ENCODE data around the gene OBSCN. TPM values are rescaled to one million over a fixed set of nuclear protein-coding genes. Genes with fewer than 3 reads are reported as not detected.

Gene OBSCN
- total and polyA plus RNA-seq, 2 of the 4 experiments (the other 2 are of a cell fraction): 4.1 to 9.5 TPM

GRCh38 chr1:228246216-228246900 is 38.5 kb downstream of the OBSCN start:
- Histone ChIP-seq H4K8ac (ENCODE audit: low read depth in 2 of 2, low read length in 2 of 2) (no peak overlapping the region), H2BK20ac (ENCODE audit: low read depth, low read length) (no peak overlapping the region), H3K9me3 (ENCODE audit: control insufficient read depth, insufficient read depth, low read length) (peaks cover 31% of the 10 kb centered on the region), H2AFZ (replicated peaks; ENCODE audit: low read length, poor library complexity) (no peak overlapping the region), H4K20me1 (ENCODE audit: insufficient read depth, low read length) (no peaks in the 10 kb centered on the region), H4K5ac (ENCODE audit: low read depth, low read length) (no peak overlapping the region), H3K56ac (ENCODE audit: extremely low read depth, insufficient read depth, low read length) (no peak overlapping the region), H3K27ac (ENCODE audit: insufficient read depth, low read length) (no peak overlapping the region), H2AK5ac (ENCODE audit: low read depth, low read length) (no peak overlapping the region), H3K9ac (ENCODE audit: low read depth, low read length) (no peak overlapping the region), H2AK9ac (replicated peaks; ENCODE audit: low read depth, low read length, poor library complexity) (no peak overlapping the region), H3K14ac (replicated peaks; ENCODE audit: low read depth, low read length) (no peak overlapping the region), H2BK5ac (ENCODE audit: low read depth, low read length, poor library complexity, severe bottlenecking) (no peak overlapping the region), H3K4me3 (ENCODE audit: insufficient read depth, low read depth, low read length) (no peak overlapping the region), H3K36me3 (ENCODE audit: control insufficient read depth, insufficient read depth, low read length) (peaks cover 49% of the 10 kb centered on the region), H3K27me3 (ENCODE audit: control insufficient read depth, insufficient read depth, low read length) (no peaks in the 10 kb centered on the region), H2BK120ac (ENCODE audit: low read depth, low read length) (no peak overlapping the region), H3K4ac (ENCODE audit: low read depth, low read length) (no peak overlapping the region), H3K79me1 (ENCODE audit: low read depth in 1 of 2, low read length in 2 of 2) (no peaks in the 10 kb centered on the region), H3K18ac (ENCODE audit: low read depth, low read length) (no peak overlapping the region), H3K9me1 (ENCODE audit: insufficient read depth, low read length) (no peaks in the 10 kb centered on the region; the same call in 1 of the 2 replicates), H3K4me1 (ENCODE audit: control insufficient read depth, insufficient read depth, low read length) (no peaks in the 10 kb centered on the region), H4K91ac (ENCODE audit: insufficient read depth, low read depth, low read length) (no peak overlapping the region), H3K23ac (ENCODE audit: low read depth, low read length) (no peak overlapping the region), H3K4me2 (ENCODE audit: low read depth, low read length) (no peak overlapping the region), H2BK15ac (ENCODE audit: low read depth, low read length) (no peak overlapping the region)
- dilution Hi-C loops (cut with HindIII; ENCODE audit: low sequenced_read_pairs, unreplicated experiment): no loop called here
- no peak for TF ChIP-seq RAD21 (IDR thresholded peaks at IDR 0.05; ENCODE audit: low read length)
- no peak for TF ChIP-seq RFX5 (IDR thresholded peaks at IDR 0.05; ENCODE audit: low read depth, low read length)
- no peak for TF ChIP-seq CHD1 (IDR thresholded peaks at IDR 0.05; ENCODE audit: low read depth, low read length)
- no peak for TF ChIP-seq POLR2A (IDR thresholded peaks at IDR 0.05; ENCODE audit: low read depth, low read length)
- TF ChIP-seq ELK1 (IDR thresholded peaks at IDR 0.05; ENCODE audit: borderline replicate concordance, low read depth, low read length): no peak
- TF ChIP-seq NFE2L2 (IDR thresholded peaks at IDR 0.05; ENCODE audit: low read depth, low read length): no peak
- no peak for TF ChIP-seq RCOR1 (IDR thresholded peaks at IDR 0.05; ENCODE audit: insufficient replicate concordance, low read length)
- no peak for TF ChIP-seq FOS (IDR thresholded peaks at IDR 0.05; ENCODE audit: low read depth, low read length)
- TF ChIP-seq USF2 (IDR thresholded peaks at IDR 0.05; ENCODE audit: low read depth, low read length): no peak
- TF ChIP-seq BHLHE40 (IDR thresholded peaks at IDR 0.05; ENCODE audit: low read depth, low read length): no peak
- no peak for TF ChIP-seq MXI1 (IDR thresholded peaks at IDR 0.05; ENCODE audit: borderline replicate concordance, low read depth, low read length)
- TF ChIP-seq CTCF (conservative IDR thresholded peaks at IDR 0.05; ENCODE audit: low read depth, low read length): no peak
- no peak for TF ChIP-seq MAFK (IDR thresholded peaks at IDR 0.05; ENCODE audit: low read depth, low read length)
- no peak for TF ChIP-seq CEBPB (IDR thresholded peaks at IDR 0.05; ENCODE audit: low read depth, low read length)
- TF ChIP-seq MAZ (IDR thresholded peaks at IDR 0.05; ENCODE audit: borderline replicate concordance, low read depth, low read length): no peak
- no peak for TF ChIP-seq SMC3 (IDR thresholded peaks at IDR 0.05; ENCODE audit: low read depth, low read length)
- intact Hi-C loops (cut with micrococcal nuclease): no loop called here
- no TSS peak for BruUV-seq (replicated peaks)
- WGBS, 2 experiments (ENCODE audit: extremely low coverage in 2 of 2, insufficient read length in 1 of 2): 100% methylated on average over 1 of the region's 8 CpGs; no CpG with 5 or more reads in 1 of the 2 experiments
- ATAC-seq (ENCODE audit: low read depth) (no peak), DNase-seq (no peak)
- in situ Hi-C loops (cut with MboI; ENCODE audit: low sequenced_read_pairs): no loop called here
- POLR2A ChIA-PET (ENCODE audit: unreplicated experiment): no interaction called here
- CTCF ChIA-PET: no interaction called here
